IMR-90 (cell line): ENCODE measurements around the gene ZNF71. TPM values are rescaled to one million over a fixed set of nuclear protein-coding genes. Genes with fewer than 3 reads are reported as not detected.

Experiments used
- ATAC-seq: fragments of 200-7000 bp; cut with Tn5 transposase; 2 replicates; pipeline ENCODE4 v1.9.1; 2020; ENCODE audit warnings: low read depth, mild to moderate bottlenecking, moderate library complexity
- BruUV-seq: library from RNA; stranded (reverse); fragments of 400-500 nt; replicated peaks from 2 replicates; lab custom pipeline; 2021; lab: Mats Ljungman, UMichigan
- CTCF ChIA-PET: fragments of 300-600 bp; formaldehyde crosslinking; extraction: SDS; loops from one replicate; lab custom pipeline; 2021; ENCODE audit warnings: antibody characterized with exemption; lab: Yijun Ruan, JAX
- POLR2A ChIA-PET: fragments of 300-600 bp; sonication (Branson Sonifier 250); formaldehyde crosslinking; loops from one replicate; lab custom pipeline; 2022; ENCODE audit warnings: antibody characterized with exemption; ENCODE audit not compliant: unreplicated experiment; lab: Charles Lee
- DNase-seq: peaks from one replicate; pipeline ENCODE4 v3.0.0; 2013
- H2AFZ ChIP-seq: replicated peaks from 2 replicates; pipeline ENCODE3; 2013; ENCODE audit warnings: low read length, mild to moderate bottlenecking; ENCODE audit not compliant: poor library complexity
- H2AK5ac ChIP-seq: 2 replicates; pipeline ENCODE4 v1.6.1; 2013; ENCODE audit warnings: low read depth, low read length, inconsistent platforms
- H2AK9ac ChIP-seq: replicated peaks from 2 replicates; pipeline ENCODE3; 2013; ENCODE audit warnings: mild to moderate bottlenecking, low read depth, low read length, moderate library complexity; ENCODE audit not compliant: poor library complexity
- H2BK120ac ChIP-seq: 2 replicates; pipeline ENCODE4 v1.6.1; 2013; ENCODE audit warnings: low read depth, low read length, inconsistent platforms
- H2BK15ac ChIP-seq: 3 replicates; pipeline ENCODE4 v1.6.1; 2013; ENCODE audit warnings: low read depth, low read length, inconsistent platforms
- H2BK20ac ChIP-seq: 2 replicates; pipeline ENCODE4 v1.6.1; 2013; ENCODE audit warnings: low read depth, mild to moderate bottlenecking, inconsistent platforms, low read length, moderate library complexity
- H2BK5ac ChIP-seq: 2 replicates; pipeline ENCODE4 v1.6.1; 2013; ENCODE audit warnings: mild to moderate bottlenecking, low read depth, low read length, inconsistent platforms; ENCODE audit not compliant: poor library complexity, severe bottlenecking
- H3K14ac ChIP-seq: replicated peaks from 2 replicates; pipeline ENCODE4 v1.6.1; 2013; ENCODE audit warnings: low read depth, low read length, inconsistent platforms
- H3K18ac ChIP-seq: 2 replicates; pipeline ENCODE4 v1.6.1; 2013; ENCODE audit warnings: low read depth, low read length, control low read depth
- H3K23ac ChIP-seq: 2 replicates; pipeline ENCODE4 v1.6.1; 2013; ENCODE audit warnings: low read depth, low read length, inconsistent platforms
- H3K27ac ChIP-seq: 2 replicates; pipeline ENCODE4 v1.5.1; 2013; ENCODE audit warnings: mild to moderate bottlenecking, control low read depth, low read length; ENCODE audit not compliant: insufficient read depth
- H3K27me3 ChIP-seq: 2 replicates; pipeline ENCODE4 v1.6.1; 2013; ENCODE audit warnings: low read length; ENCODE audit not compliant: control insufficient read depth, insufficient read depth
- H3K36me3 ChIP-seq: 2 replicates; pipeline ENCODE4 v1.6.1; 2013; ENCODE audit warnings: low read length, mixed read lengths; ENCODE audit not compliant: control insufficient read depth, insufficient read depth
- H3K4ac ChIP-seq: 2 replicates; pipeline ENCODE4 v1.6.1; 2013; ENCODE audit warnings: low read depth, low read length, inconsistent platforms
- H3K4me1 ChIP-seq: 2 replicates; pipeline ENCODE4 v1.6.1; 2013; ENCODE audit warnings: low read length, mixed read lengths; ENCODE audit not compliant: control insufficient read depth, insufficient read depth
- H3K4me2 ChIP-seq: 2 replicates; pipeline ENCODE4 v1.6.1; 2013; ENCODE audit warnings: low read depth, mild to moderate bottlenecking, control low read depth, low read length, moderate library complexity
- H3K4me3 ChIP-seq: 2 replicates; pipeline ENCODE4 v1.5.1; 2013; ENCODE audit warnings: low read depth, mild to moderate bottlenecking, control low read depth, low read length, moderate library complexity; ENCODE audit not compliant: insufficient read depth
- H3K56ac ChIP-seq: 2 replicates; pipeline ENCODE4 v1.6.1; 2013; ENCODE audit warnings: low read length, inconsistent platforms; ENCODE audit not compliant: insufficient read depth; ENCODE audit errors: extremely low read depth
- H3K79me1 ChIP-seq, 2 experiments: 2 replicates each; pipeline ENCODE4 v1.6.1; 2013; ENCODE audit warnings: low read length in 2 of 2, inconsistent platforms in 1 of 2, low read depth in 1 of 2
- H3K9ac ChIP-seq: 2 replicates; pipeline ENCODE4 v1.6.1; 2013; ENCODE audit warnings: low read depth, low read length, control low read depth
- H3K9me1 ChIP-seq: 2 replicates; pipeline ENCODE4 v1.6.1; 2013; ENCODE audit warnings: low read length, inconsistent platforms; ENCODE audit not compliant: insufficient read depth
- H3K9me3 ChIP-seq: 2 replicates; pipeline ENCODE4 v1.6.1; 2013; ENCODE audit warnings: low read length; ENCODE audit not compliant: control insufficient read depth, insufficient read depth
- H4K20me1 ChIP-seq: 2 replicates; pipeline ENCODE4 v1.6.1; 2013; ENCODE audit warnings: low read length, inconsistent platforms; ENCODE audit not compliant: insufficient read depth
- H4K5ac ChIP-seq: 2 replicates; pipeline ENCODE4 v1.6.1; 2013; ENCODE audit warnings: mild to moderate bottlenecking, low read depth, low read length, control low read depth
- H4K8ac ChIP-seq, 2 experiments: 2 replicates each; pipeline ENCODE4 v1.6.1; 2013; ENCODE audit warnings: low read depth in 2 of 2, low read length in 2 of 2, control low read depth in 1 of 2, inconsistent platforms in 1 of 2
- H4K91ac ChIP-seq: 2 replicates; pipeline ENCODE4 v1.6.1; 2013; ENCODE audit warnings: low read depth, low read length, inconsistent platforms; ENCODE audit not compliant: insufficient read depth
- BHLHE40 ChIP-seq: fragments of 150-350 bp; IDR thresholded peaks from 2 replicates; pipeline ENCODE4 v1.6.1; 2016; ENCODE audit warnings: mild to moderate bottlenecking, low read depth, low read length
- CEBPB ChIP-seq: IDR thresholded peaks from 2 replicates; pipeline ENCODE4 v1.6.1; 2012; ENCODE audit warnings: low read depth, low read length, improper control_type of control experiment
- CHD1 ChIP-seq: IDR thresholded peaks from 2 replicates; pipeline ENCODE4 v1.6.1; 2012; ENCODE audit warnings: low read depth, low read length, improper control_type of control experiment
- MAFK ChIP-seq: IDR thresholded peaks from 2 replicates; pipeline ENCODE4 v1.6.1; 2012; ENCODE audit warnings: low read depth, low read length, improper control_type of control experiment
- MAZ ChIP-seq: IDR thresholded peaks from 2 replicates; pipeline ENCODE4 v1.6.1; 2012; ENCODE audit warnings: low read depth, mild to moderate bottlenecking, low read length, improper control_type of control experiment, moderate library complexity, borderline replicate concordance
- MXI1 ChIP-seq: IDR thresholded peaks from 2 replicates; pipeline ENCODE4 v1.6.1; 2012; ENCODE audit warnings: low read depth, mild to moderate bottlenecking, low read length, moderate library complexity, borderline replicate concordance
- NFE2L2 ChIP-seq: fragments of 150-350 bp; IDR thresholded peaks from 2 replicates; pipeline ENCODE4 v1.6.1; 2016; ENCODE audit warnings: low read depth, mild to moderate bottlenecking, low read length
- POLR2A ChIP-seq: IDR thresholded peaks from 2 replicates; pipeline ENCODE4 v1.6.1; 2012; ENCODE audit warnings: mild to moderate bottlenecking, low read depth, low read length
- RAD21 ChIP-seq: IDR thresholded peaks from 2 replicates; pipeline ENCODE4 v1.6.1; 2012; ENCODE audit warnings: low read length, improper control_type of control experiment
- RCOR1 ChIP-seq: IDR thresholded peaks from 2 replicates; pipeline ENCODE4 v1.6.1; 2012; ENCODE audit warnings: mild to moderate bottlenecking, low read length, improper control_type of control experiment; ENCODE audit not compliant: insufficient replicate concordance
- RFX5 ChIP-seq: IDR thresholded peaks from 2 replicates; pipeline ENCODE4 v1.8.0; 2012; ENCODE audit warnings: low read depth, mild to moderate bottlenecking, low read length, moderate library complexity
- SMC3 ChIP-seq: fragments of 150-350 bp; IDR thresholded peaks from 2 replicates; pipeline ENCODE4 v1.6.1; 2016; ENCODE audit warnings: low read depth, mild to moderate bottlenecking, antibody characterized with exemption, low read length, moderate library complexity
- WGBS, 2 experiments: methylation state at CpG; one replicate each; pipeline versions ENCODE4 v1.1.5 to v1.1.7; 2013; ENCODE audit warnings: missing lambda C conversion rate in 2 of 2; ENCODE audit not compliant: insufficient read length in 1 of 2; ENCODE audit errors: extremely low coverage in 2 of 2; 5-methylcytosine and 5-hydroxymethylcytosine counted together
- dilution Hi-C: fragments of 300-500 bp; cut with HindIII; formaldehyde crosslinking; loops from one replicate; pipeline ENCODE4 v1.14.3; 2018; ENCODE audit warnings: low sequenced_read_pairs; ENCODE audit not compliant: unreplicated experiment
- in situ Hi-C: fragments of 300-500 bp; cut with MboI; formaldehyde crosslinking; loops from 3 replicates; pipeline ENCODE4 v1.14.3; 2019; ENCODE audit warnings: low sequenced_read_pairs, inconsistent platforms, mixed read lengths
- intact Hi-C: fragments of 100-400 bp; cut with micrococcal nuclease; formaldehyde crosslinking; loops from 2 replicates; pipeline ENCODE4 v1.10.0; 2022
- polyA plus RNA-seq, 3 experiments: library from polyadenylated mRNA; depleted of rRNA; stranded (reverse); fragments of >200 nt; gene quantifications; 2 replicates each; pipeline ENCODE4 v1.2.3, GENCODE V29; 2012; ENCODE audit warnings: low replicate concordance in 1 of 3
- total RNA-seq: library from RNA; depleted of rRNA; stranded (reverse); fragments of >200 nt; gene quantifications from 2 replicates; pipeline ENCODE4 v1.2.3, GENCODE V29; 2012
- TF ChIP-seq, protein P1 (sequence below): fragments of 150-350 bp; IDR thresholded peaks from 2 replicates; pipeline ENCODE4 v1.6.1; 2016; ENCODE audit warnings: low read depth, mild to moderate bottlenecking, low read length, moderate library complexity, borderline replicate concordance
- TF ChIP-seq, protein P2 (sequence below): fragments of 150-350 bp; IDR thresholded peaks from 2 replicates; pipeline ENCODE4 v1.6.1; 2017; ENCODE audit warnings: mild to moderate bottlenecking, antibody characterized with exemption, low read length, low read depth
- TF ChIP-seq, protein P3 (sequence below): conservative IDR thresholded peaks from 2 replicates; pipeline ENCODE4 v1.5.1; 2012; ENCODE audit warnings: mild to moderate bottlenecking, low read depth, low read length, improper control_type of control experiment

ZNF71 gene
- total and polyA plus RNA-seq, 2 of the 4 experiments (the other 2 are of a cell fraction), result 7.9 to 9.3 TPM

DNA sequence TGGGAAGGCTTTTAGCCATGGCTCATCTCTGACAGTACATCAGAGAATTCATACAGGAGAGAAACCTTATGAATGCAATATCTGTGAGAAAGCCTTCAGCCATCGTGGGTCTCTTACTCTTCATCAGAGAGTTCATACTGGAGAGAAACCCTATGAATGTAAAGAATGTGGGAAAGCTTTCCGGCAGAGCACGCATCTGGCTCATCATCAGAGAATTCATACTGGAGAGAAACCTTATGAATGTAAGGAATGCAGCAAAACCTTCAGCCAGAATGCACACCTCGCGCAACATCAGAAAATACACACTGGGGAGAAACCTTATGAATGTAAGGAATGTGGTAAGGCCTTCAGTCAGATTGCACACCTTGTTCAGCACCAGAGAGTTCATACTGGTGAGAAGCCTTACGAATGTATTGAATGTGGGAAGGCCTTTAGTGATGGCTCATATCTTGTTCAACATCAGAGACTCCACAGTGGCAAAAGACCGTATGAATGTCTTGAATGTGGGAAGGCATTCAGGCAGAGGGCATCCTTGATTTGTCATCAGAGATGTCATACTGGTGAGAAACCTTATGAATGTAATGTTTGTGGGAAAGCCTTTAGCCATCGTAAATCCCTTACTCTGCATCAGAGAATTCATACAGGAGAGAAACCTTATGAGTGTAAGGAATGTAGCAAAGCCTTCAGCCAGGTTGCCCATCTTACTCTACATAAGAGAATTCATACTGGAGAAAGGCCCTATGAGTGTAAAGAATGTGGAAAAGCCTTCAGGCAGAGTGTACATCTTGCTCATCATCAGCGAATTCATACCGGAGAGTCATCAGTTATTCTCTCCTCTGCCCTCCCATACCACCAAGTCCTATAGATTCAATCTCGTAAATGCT, 17.1 kb upstream of the ZNF71 start:
- Histone ChIP-seq H3K9me3 (peaks cover 73% of the 10 kb centered on the region), H3K36me3 (peaks cover 22% of the 10 kb centered on the region), H2BK120ac (no peak overlapping the region), H2BK20ac (no peak overlapping the region), H3K4me2 (no peak overlapping the region), H3K4me1 (no peaks in the 10 kb centered on the region), H3K9me1 (no peaks in the 10 kb centered on the region), H2AK9ac (no peak overlapping the region), H3K23ac (no peak overlapping the region), H4K5ac (no peak overlapping the region), H2AK5ac (no peak overlapping the region), H2BK5ac (no peak overlapping the region), H3K27ac (no peak overlapping the region), H4K20me1 (no peaks in the 10 kb centered on the region), H3K18ac (no peak overlapping the region), H3K27me3 (no peaks in the 10 kb centered on the region), H3K4me3 (no peak overlapping the region), H2BK15ac (no peak overlapping the region), H3K4ac (no peak overlapping the region), H3K14ac (no peak overlapping the region), H3K9ac (no peak overlapping the region), H2AFZ (no peak overlapping the region), H4K91ac (no peak overlapping the region), H3K56ac (no peak overlapping the region), H4K8ac (no peak overlapping the region), H3K79me1 (no peaks in the 10 kb centered on the region)
- DNase-seq (no peak), ATAC-seq (no peak)
- 90% methylated on average over 2 of the region's 11 CpGs; no CpG with 5 or more reads in 1 of the 2 experiments for WGBS, 2 experiments
- in situ Hi-C loops, result no loop called here
- dilution Hi-C loops, result no loop called here
- ChIA-PET POLR2A (no interaction called here), CTCF (no interaction called here)
- no TSS peak for BruUV-seq
- intact Hi-C loops, result no loop called here
- TF ChIP-seq MAZ (no peak), RFX5 (no peak), MXI1 (no peak), CEBPB (no peak), BHLHE40 (no peak), RCOR1 (no peak), MAFK (no peak), RAD21 (no peak), NFE2L2 (no peak), SMC3 (no peak), POLR2A (no peak), CHD1 (no peak)
- TF ChIP-seq, protein P1, sequence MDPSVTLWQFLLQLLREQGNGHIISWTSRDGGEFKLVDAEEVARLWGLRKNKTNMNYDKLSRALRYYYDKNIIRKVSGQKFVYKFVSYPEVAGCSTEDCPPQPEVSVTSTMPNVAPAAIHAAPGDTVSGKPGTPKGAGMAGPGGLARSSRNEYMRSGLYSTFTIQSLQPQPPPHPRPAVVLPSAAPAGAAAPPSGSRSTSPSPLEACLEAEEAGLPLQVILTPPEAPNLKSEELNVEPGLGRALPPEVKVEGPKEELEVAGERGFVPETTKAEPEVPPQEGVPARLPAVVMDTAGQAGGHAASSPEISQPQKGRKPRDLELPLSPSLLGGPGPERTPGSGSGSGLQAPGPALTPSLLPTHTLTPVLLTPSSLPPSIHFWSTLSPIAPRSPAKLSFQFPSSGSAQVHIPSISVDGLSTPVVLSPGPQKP, result no peak
- TF ChIP-seq, protein P2, sequence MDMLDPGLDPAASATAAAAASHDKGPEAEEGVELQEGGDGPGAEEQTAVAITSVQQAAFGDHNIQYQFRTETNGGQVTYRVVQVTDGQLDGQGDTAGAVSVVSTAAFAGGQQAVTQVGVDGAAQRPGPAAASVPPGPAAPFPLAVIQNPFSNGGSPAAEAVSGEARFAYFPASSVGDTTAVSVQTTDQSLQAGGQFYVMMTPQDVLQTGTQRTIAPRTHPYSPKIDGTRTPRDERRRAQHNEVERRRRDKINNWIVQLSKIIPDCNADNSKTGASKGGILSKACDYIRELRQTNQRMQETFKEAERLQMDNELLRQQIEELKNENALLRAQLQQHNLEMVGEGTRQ, result no peak
- TF ChIP-seq, protein P3, sequence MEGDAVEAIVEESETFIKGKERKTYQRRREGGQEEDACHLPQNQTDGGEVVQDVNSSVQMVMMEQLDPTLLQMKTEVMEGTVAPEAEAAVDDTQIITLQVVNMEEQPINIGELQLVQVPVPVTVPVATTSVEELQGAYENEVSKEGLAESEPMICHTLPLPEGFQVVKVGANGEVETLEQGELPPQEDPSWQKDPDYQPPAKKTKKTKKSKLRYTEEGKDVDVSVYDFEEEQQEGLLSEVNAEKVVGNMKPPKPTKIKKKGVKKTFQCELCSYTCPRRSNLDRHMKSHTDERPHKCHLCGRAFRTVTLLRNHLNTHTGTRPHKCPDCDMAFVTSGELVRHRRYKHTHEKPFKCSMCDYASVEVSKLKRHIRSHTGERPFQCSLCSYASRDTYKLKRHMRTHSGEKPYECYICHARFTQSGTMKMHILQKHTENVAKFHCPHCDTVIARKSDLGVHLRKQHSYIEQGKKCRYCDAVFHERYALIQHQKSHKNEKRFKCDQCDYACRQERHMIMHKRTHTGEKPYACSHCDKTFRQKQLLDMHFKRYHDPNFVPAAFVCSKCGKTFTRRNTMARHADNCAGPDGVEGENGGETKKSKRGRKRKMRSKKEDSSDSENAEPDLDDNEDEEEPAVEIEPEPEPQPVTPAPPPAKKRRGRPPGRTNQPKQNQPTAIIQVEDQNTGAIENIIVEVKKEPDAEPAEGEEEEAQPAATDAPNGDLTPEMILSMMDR, result no peak
